ENCODE data around the gene TRIP13. TPM values are rescaled to one million over a fixed set of nuclear protein-coding genes. Genes with fewer than 3 reads are reported as not detected.

The TRIP13 gene
- total RNA-seq, 3 donors from 2014 or later: 0.96 to 2.3 (median 1.5) TPM

DNA sequence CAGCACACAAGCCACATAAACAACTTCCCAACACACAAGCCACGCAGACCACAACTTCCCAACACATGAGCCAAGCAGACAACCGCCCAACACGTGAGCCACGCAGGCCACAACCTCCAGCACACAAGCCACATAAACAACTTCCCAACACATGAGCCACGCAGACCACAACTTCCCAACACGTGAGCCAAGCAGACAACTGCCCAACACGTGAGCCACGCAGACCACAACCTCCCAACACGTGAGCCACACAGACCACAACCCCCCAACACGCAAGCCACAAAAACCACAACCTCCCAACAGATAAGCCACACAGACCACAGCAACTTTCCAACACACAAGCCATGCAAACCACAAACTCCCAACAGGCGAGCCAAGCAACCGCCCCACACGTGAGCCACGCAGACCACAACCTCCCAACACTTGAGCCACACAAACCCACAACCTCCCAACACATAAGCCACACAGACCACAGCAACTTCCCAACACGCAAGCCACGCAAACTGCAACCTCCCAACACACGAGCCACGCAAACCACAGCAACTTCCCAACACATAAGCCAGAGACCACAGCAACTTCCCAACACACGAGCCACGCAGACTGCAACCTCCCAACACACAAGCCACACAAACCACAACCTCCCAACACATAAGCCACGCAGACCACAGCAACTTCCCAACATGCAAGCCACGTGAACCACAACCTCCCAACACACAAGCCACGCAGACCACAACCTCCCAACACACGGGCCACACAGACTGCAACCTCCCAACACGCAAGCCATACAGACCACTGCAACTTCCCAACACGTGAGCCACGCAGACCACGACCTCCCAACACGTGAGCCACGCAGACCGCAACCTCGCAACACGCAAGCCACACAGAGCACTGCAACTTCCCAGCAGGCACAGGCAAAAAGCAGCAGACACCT, 10.2 kb upstream of the TRIP13 start:
- no peaks in the 10 kb centered on the region for H3K27me3 ChIP-seq
- H3K36me3 ChIP-seq: peaks cover 17% of the 10 kb centered on the region
- H3K27ac ChIP-seq: no peak overlapping the region
- no peak overlapping the region for H3K4me3 ChIP-seq
- no peak for DNase-seq (ENCODE audit: low spot score in 2 of 2)
- no peaks in the 10 kb centered on the region for H3K9me3 ChIP-seq
- intact Hi-C loops (cut with DNase I; ENCODE audit: low total_unique reads): no loop called here
- no peaks in the 10 kb centered on the region for H3K4me1 ChIP-seq
- no peak for TF ChIP-seq POLR2AphosphoS5 (IDR thresholded peaks at IDR 0.05)
- TF ChIP-seq CTCF (IDR thresholded peaks at IDR 0.05): no peak
- TF ChIP-seq POLR2A (IDR thresholded peaks at IDR 0.05): no peak

GRCh38 chr5:883475-884181, 9.1 kb upstream of the TRIP13 start:
- H3K9me3 ChIP-seq: no peaks in the 10 kb centered on the region
- no peak for DNase-seq (ENCODE audit: low spot score in 2 of 2)
- intact Hi-C loops (cut with DNase I; ENCODE audit: low total_unique reads): no loop called here
- peaks cover 14% of the 10 kb centered on the region for H3K36me3 ChIP-seq
- no peak overlapping the region for H3K4me3 ChIP-seq
- TF ChIP-seq CTCF (IDR thresholded peaks at IDR 0.05) (no peak), POLR2A (IDR thresholded peaks at IDR 0.05) (no peak), POLR2AphosphoS5 (IDR thresholded peaks at IDR 0.05) (no peak)
- no peaks in the 10 kb centered on the region for H3K27me3 ChIP-seq
- no peaks in the 10 kb centered on the region for H3K4me1 ChIP-seq
- no peak overlapping the region for H3K27ac ChIP-seq

DNA sequence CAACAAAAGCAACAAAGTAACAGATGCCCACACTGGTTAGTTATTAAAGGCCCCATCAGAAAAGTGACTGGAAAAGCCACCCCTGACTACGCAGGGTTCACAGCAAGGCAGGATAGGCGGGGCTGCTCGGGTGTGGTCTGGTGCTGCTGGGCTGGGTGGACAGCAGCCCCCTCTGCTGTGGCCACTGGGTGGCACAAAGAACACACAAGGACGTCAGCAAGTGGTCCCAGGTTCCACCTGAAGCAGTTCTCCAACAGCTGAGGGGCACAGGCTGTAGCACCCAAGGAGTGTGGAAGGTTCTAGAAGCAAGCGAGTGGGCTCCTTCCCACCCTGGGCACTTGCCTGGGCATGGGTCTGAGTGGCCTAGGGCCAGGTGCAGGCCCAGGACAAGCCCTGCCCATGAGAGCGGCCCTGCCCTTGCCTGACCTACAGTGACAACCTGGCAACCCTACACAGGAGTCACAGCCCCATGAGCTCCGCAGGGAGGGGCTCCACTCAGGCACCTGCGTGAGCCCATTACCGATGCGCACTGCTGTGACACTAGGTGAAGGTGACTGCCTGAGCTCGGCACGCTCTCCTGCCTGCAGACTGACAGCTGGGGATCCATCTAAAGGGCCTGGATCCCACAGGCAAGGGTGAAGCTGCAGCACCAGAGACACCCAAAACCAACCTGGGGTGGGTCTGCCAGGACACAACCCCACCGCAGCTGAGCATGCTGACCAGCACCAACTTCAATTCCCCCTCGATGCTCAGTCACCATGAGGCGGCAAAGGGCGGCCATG, 8.1 kb upstream of the TRIP13 start:
- Histone ChIP-seq H3K4me1 (no peaks in the 10 kb centered on the region), H3K4me3 (no peak overlapping the region), H3K27ac (no peak overlapping the region), H3K36me3 (peaks cover 14% of the 10 kb centered on the region), H3K9me3 (no peaks in the 10 kb centered on the region), H3K27me3 (no peaks in the 10 kb centered on the region)
- intact Hi-C loops (cut with DNase I; ENCODE audit: low total_unique reads): no loop called here
- no peak for DNase-seq (ENCODE audit: low spot score in 2 of 2)
- TF ChIP-seq CTCF (IDR thresholded peaks at IDR 0.05): no peak
- TF ChIP-seq POLR2A (IDR thresholded peaks at IDR 0.05): no peak
- no peak for TF ChIP-seq POLR2AphosphoS5 (IDR thresholded peaks at IDR 0.05)

DNA sequence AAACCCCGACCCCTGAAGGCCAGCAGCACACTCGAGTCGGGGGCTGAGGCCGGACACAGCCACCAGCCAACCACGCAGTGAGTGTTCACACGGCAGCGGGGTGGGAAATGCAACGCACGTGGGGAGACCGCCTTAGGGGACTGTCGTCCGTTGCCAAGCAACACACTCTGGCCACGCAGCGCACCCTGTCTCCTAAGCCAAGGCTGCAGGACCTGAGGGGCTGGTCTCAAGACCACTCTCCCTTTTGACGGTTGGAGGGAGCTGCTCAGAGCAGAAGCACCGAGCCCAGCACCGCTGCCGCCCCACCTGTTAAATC, 7.6 kb upstream of the TRIP13 start:
- intact Hi-C loops (cut with DNase I; ENCODE audit: low total_unique reads): no loop called here
- Histone ChIP-seq H3K4me1 (no peaks in the 10 kb centered on the region), H3K9me3 (no peaks in the 10 kb centered on the region), H3K36me3 (peaks cover 14% of the 10 kb centered on the region), H3K27me3 (no peaks in the 10 kb centered on the region), H3K27ac (no peak overlapping the region), H3K4me3 (no peak overlapping the region)
- TF ChIP-seq POLR2A (IDR thresholded peaks at IDR 0.05) (no peak), CTCF (IDR thresholded peaks at IDR 0.05) (no peak), POLR2AphosphoS5 (IDR thresholded peaks at IDR 0.05) (no peak)
- no peak for DNase-seq (ENCODE audit: low spot score in 2 of 2)
